ENCODE measurements around the gene SMIM17. TPM values are rescaled to one million over a fixed set of nuclear protein-coding genes. Genes with fewer than 3 reads are reported as not detected.

SMIM17 gene
- total and polyA plus RNA-seq, 9 donors: 0.22 to 1.6 (median 0.59) TPM; not detected in 1

GRCh38 chr19:56664511-56664910 lies 21.6 kb downstream of the SMIM17 start:
- intact Hi-C loops (cut with DNase I): no loop called here
- H3K9me3 ChIP-seq: no peaks in the 10 kb centered on the region
- H3K27me3 ChIP-seq: no peaks in the 10 kb centered on the region
- no peaks in the 10 kb centered on the region for H3K36me3 ChIP-seq
- WGBS, 3 donors: 86 to 88% (median 87%) methylated on average over 43 of the region's 43 CpGs
- peaks cover 3% of the 10 kb centered on the region for H3K4me1 ChIP-seq (ENCODE audit: insufficient read depth)
- no peak overlapping the region for H3K27ac ChIP-seq
- TF ChIP-seq, protein P1, sequence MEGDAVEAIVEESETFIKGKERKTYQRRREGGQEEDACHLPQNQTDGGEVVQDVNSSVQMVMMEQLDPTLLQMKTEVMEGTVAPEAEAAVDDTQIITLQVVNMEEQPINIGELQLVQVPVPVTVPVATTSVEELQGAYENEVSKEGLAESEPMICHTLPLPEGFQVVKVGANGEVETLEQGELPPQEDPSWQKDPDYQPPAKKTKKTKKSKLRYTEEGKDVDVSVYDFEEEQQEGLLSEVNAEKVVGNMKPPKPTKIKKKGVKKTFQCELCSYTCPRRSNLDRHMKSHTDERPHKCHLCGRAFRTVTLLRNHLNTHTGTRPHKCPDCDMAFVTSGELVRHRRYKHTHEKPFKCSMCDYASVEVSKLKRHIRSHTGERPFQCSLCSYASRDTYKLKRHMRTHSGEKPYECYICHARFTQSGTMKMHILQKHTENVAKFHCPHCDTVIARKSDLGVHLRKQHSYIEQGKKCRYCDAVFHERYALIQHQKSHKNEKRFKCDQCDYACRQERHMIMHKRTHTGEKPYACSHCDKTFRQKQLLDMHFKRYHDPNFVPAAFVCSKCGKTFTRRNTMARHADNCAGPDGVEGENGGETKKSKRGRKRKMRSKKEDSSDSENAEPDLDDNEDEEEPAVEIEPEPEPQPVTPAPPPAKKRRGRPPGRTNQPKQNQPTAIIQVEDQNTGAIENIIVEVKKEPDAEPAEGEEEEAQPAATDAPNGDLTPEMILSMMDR (IDR thresholded peaks at IDR 0.05): no peak
- no peak for TF ChIP-seq EP300 (IDR thresholded peaks at IDR 0.05)
- TF ChIP-seq POLR2A (IDR thresholded peaks at IDR 0.05): no peak
- no peak overlapping the region for H3K4me3 ChIP-seq
- DNase-seq: no peak

GRCh38 chr19:56667311-56667870 lies 24.4 kb downstream of the SMIM17 start:
- intact Hi-C loops (cut with DNase I): no loop called here
- TF ChIP-seq POLR2A (IDR thresholded peaks at IDR 0.05) (no peak), EP300 (IDR thresholded peaks at IDR 0.05) (no peak)
- TF ChIP-seq, protein P1 (IDR thresholded peaks at IDR 0.05): no peak
- H3K4me1 ChIP-seq (ENCODE audit: insufficient read depth): peaks cover 9% of the 10 kb centered on the region
- no peak overlapping the region for H3K27ac ChIP-seq
- H3K27me3 ChIP-seq: no peaks in the 10 kb centered on the region
- no peak overlapping the region for H3K4me3 ChIP-seq
- no peaks in the 10 kb centered on the region for H3K9me3 ChIP-seq
- DNase-seq: no peak
- H3K36me3 ChIP-seq: no peaks in the 10 kb centered on the region
- 65 to 78% (median 65%) methylated on average over 6 of the region's 6 CpGs for WGBS, 3 donors

GRCh38 chr19:56668676-56669075 lies 25.7 kb downstream of the SMIM17 start:
- Histone ChIP-seq H3K4me3 (no peak overlapping the region), H3K27ac (no peak overlapping the region), H3K27me3 (no peaks in the 10 kb centered on the region), H3K4me1 (ENCODE audit: insufficient read depth) (peaks cover 9% of the 10 kb centered on the region), H3K36me3 (no peaks in the 10 kb centered on the region), H3K9me3 (no peaks in the 10 kb centered on the region)
- no peak for DNase-seq
- 74 to 90% (median 81%) methylated on average over 9 of the region's 9 CpGs for WGBS, 3 donors
- TF ChIP-seq EP300 (IDR thresholded peaks at IDR 0.05) (no peak), POLR2A (IDR thresholded peaks at IDR 0.05) (no peak)
- TF ChIP-seq, protein P1 (IDR thresholded peaks at IDR 0.05): no peak
- intact Hi-C loops (cut with DNase I): no loop called here

- H3K36me3 ChIP-seq: no peaks in the 10 kb centered on the region
- no peak overlapping the region for H3K27ac ChIP-seq
- peaks cover 9% of the 10 kb centered on the region for H3K4me1 ChIP-seq (ENCODE audit: insufficient read depth)
- TF ChIP-seq EP300 (IDR thresholded peaks at IDR 0.05): no peak
- no peak for TF ChIP-seq POLR2A (IDR thresholded peaks at IDR 0.05)
- TF ChIP-seq, protein P1 (IDR thresholded peaks at IDR 0.05): no peak
- 67 to 76% (median 75%) methylated on average over 16 to 17 of the region's 17 CpGs for WGBS, 3 donors
- DNase-seq: no peak
- intact Hi-C loops (cut with DNase I): no loop called here
- no peaks in the 10 kb centered on the region for H3K27me3 ChIP-seq
- no peaks in the 10 kb centered on the region for H3K9me3 ChIP-seq
- peak overlapping the region; percentile 64 for H3K4me3 ChIP-seq
These were observed 27.5 kb downstream of the SMIM17 start for GRCh38 chr19:56670401-56670960.
